Pancreas (tissue), 10 donors: ENCODE measurements around the gene TRIO. TPM values are rescaled to one million over a fixed set of nuclear protein-coding genes. Genes with fewer than 3 reads are reported as not detected.

ENCODE experiments used
- ATAC-seq, 4 donors: fragments of 200-7000 bp; cut with Tn5 transposase; one replicate each; pipeline versions ENCODE4 v1.8.0 to v1.9.1; 2020; ENCODE audit warnings: mild to moderate bottlenecking in 4 of 4, moderate library complexity in 4 of 4
- DNase-seq, 6 donors: peaks; one replicate each; pipeline ENCODE4 v3.0.0-alpha.2; 2020
- FAIRE-seq: peaks from 2 replicates; lab custom pipeline; 2012; peaks lifted over from hg19 to GRCh38; lab: Jason Lieb, UNC
- H3K27ac ChIP-seq, 4 donors: fragments of 200-600 bp; sonication (generic); 1 replicate in 3 of 4; 2 replicates in 1 of 4; pipeline versions ENCODE4 v1.5.0 to v1.8.0; 2020
- H3K27me3 ChIP-seq, 4 donors: fragments of 200-600 bp; one replicate each; pipeline ENCODE4 v1.8.0; 2021
- H3K36me3 ChIP-seq, 3 donors: fragments of 200-600 bp; sonication (generic) in 1 of 3; one replicate each; pipeline versions ENCODE4 v1.5.0 to v1.8.0; 2020 to 2021
- H3K4me1 ChIP-seq, 3 donors: fragments of 200-600 bp; one replicate each; pipeline ENCODE4 v1.8.0; 2021
- H3K4me3 ChIP-seq, 4 donors: fragments of 200-600 bp; sonication (generic) in 2 of 4; one replicate each; pipeline versions ENCODE4 v1.5.0 to v1.8.0; 2020 to 2021
- H3K9me3 ChIP-seq, 4 donors: fragments of 200-600 bp; one replicate each; pipeline ENCODE4 v1.8.0; 2021
- WGBS, 2 donors: extraction: QIAGEN DNeasy Blood & Tissue Kit; methylation state at CpG; one replicate each; pipeline ENCODE4 v1.1.7; 2013; 5-methylcytosine and 5-hydroxymethylcytosine counted together
- intact Hi-C, 3 donors: fragments of 100-400 bp; cut with DNase I; formaldehyde crosslinking; loops; one replicate each; pipeline versions ENCODE4 v1.11.1 to v1.14.2; 2022
- polyA plus RNA-seq, 2 donors: library from polyadenylated mRNA; stranded (reverse); fragments of 200-250 nt; gene quantifications; one replicate each; pipeline ENCODE4 v1.2.3, GENCODE V29; 2013
- total RNA-seq, 6 donors: library from RNA; stranded (reverse); fragmentation: NEBNext Ultra II Directional in 4 of 6; extraction: Animal tissue kit (Norgen Biotek cat#: 25700) in 4 of 6; gene quantifications; one replicate each; pipeline versions ENCODE4 v1.2.1 to v1.2.4, GENCODE V29; 2021 to 2023
- TF ChIP-seq, protein P1 (sequence below), 4 donors: fragments of 200-600 bp; sonication (generic) in 3 of 4; IDR thresholded peaks; one replicate each; pipeline versions ENCODE4 v1.5.0 to v1.8.0; 2021; ENCODE audit warnings: antibody characterized with exemption in 4 of 4
- donor health status: healthy with polysubstance abuse.
- donor health status: DM: no; HTN: no; CAD: no; lungs with moderate emphysema.
- donor health status: DM: no; HTN: no; CAD: no.
- donor health status: control.
- donor health status: control.
- donor health status: Bipolar disorder and iron deficiency.
- donor health status: DM: yes; HTN: yes; CAD: no.
- donor health status: DM: no; HTN: no; CAD: no.
- donor health status: DM: no; HTN: no; CAD: no.
- donor health status: DM: yes; HTN: yes; CAD: no.

The TRIO gene
- total and polyA plus RNA-seq, 8 donors: 27.3 to 82.5 (median 38.3) TPM

DNA sequence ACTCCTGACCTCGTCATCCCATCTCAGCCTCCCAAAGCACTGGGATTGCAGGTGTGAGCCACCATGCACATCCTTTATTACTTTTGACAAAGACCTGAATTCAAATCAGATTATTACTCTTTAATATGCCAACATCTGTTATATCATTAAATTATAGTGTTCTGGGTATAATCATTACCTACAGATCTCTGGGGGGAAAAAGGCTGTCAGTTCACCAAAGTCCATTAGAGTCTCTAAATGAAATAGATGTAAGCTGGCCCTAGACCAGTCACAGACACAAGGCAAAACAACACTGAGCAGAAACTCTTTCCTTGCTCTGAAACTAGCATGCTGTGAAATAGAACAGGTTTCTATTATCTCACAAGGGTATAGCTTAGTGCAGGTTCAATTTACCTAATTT, 21.6 kb upstream of the TRIO start:
- intact Hi-C loops: no loop called here
- TF ChIP-seq, protein P1, sequence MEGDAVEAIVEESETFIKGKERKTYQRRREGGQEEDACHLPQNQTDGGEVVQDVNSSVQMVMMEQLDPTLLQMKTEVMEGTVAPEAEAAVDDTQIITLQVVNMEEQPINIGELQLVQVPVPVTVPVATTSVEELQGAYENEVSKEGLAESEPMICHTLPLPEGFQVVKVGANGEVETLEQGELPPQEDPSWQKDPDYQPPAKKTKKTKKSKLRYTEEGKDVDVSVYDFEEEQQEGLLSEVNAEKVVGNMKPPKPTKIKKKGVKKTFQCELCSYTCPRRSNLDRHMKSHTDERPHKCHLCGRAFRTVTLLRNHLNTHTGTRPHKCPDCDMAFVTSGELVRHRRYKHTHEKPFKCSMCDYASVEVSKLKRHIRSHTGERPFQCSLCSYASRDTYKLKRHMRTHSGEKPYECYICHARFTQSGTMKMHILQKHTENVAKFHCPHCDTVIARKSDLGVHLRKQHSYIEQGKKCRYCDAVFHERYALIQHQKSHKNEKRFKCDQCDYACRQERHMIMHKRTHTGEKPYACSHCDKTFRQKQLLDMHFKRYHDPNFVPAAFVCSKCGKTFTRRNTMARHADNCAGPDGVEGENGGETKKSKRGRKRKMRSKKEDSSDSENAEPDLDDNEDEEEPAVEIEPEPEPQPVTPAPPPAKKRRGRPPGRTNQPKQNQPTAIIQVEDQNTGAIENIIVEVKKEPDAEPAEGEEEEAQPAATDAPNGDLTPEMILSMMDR (IDR thresholded peaks at IDR 0.05): no peak
- no peak for ATAC-seq
- no peak for DNase-seq
- 95% methylated on average over 1 of the region's 1 CpG for WGBS, 2 donors
- no peak for FAIRE-seq
- no peak overlapping the region for H3K4me3 ChIP-seq
- no peak overlapping the region for H3K27ac ChIP-seq
- no peaks in the 10 kb centered on the region for H3K27me3 ChIP-seq
- H3K36me3 ChIP-seq: no peaks in the 10 kb centered on the region
- no peaks in the 10 kb centered on the region for H3K4me1 ChIP-seq
- H3K9me3 ChIP-seq: no peaks in the 10 kb centered on the region

DNA sequence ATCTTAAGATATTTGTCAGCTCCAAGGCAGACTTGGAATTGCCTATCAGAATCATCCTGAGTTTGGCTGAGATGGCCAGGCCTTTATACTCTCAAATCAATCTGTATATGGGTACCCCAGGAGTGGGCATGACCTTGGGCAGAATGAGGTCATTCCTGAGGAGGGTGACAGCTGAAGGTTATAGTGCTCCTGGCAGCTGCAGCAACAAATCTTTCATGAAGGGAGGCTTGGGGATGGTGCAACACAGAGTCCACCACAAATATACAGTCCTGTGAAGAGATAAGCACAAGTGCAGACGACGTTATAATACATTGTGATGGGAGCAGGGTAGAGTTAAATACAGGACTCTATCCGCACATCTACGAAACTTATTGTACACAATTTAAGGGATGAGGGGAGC, 21.1 kb upstream of the TRIO start:
- Histone ChIP-seq H3K36me3 (no peaks in the 10 kb centered on the region), H3K9me3 (no peaks in the 10 kb centered on the region), H3K27me3 (no peaks in the 10 kb centered on the region), H3K4me3 (no peak overlapping the region), H3K27ac (no peak overlapping the region), H3K4me1 (no peaks in the 10 kb centered on the region)
- 81 to 84% methylated on average over 4 of the region's 4 CpGs for WGBS, 2 donors
- FAIRE-seq (no peak), ATAC-seq (no peak), DNase-seq (no peak)
- TF ChIP-seq, protein P1 (IDR thresholded peaks at IDR 0.05): no peak
- intact Hi-C loops: no loop called here

DNA sequence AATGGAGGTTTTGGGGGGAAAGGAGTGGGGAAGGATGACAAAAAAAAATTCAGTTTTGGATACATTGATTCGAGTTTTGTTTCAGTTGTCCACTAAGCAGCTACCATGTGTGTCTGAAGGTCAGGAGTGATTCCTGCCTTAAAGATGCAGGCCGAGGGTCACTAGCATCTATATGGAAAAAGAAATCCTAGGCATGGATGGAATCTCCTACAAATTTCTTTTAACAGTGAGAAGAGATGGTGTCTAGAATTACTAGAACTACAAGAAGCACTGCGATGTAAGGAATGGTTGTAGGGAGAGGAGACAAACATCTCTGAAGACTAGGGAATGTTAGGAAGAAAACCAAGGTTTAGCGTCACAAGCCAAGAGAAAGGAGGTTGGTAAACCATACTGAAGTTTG, 19.6 kb upstream of the TRIO start:
- WGBS, 2 donors: 80 to 86% methylated on average over 4 of the region's 4 CpGs
- TF ChIP-seq, protein P1 (IDR thresholded peaks at IDR 0.05): no peak
- H3K9me3 ChIP-seq: no peaks in the 10 kb centered on the region
- H3K36me3 ChIP-seq: no peaks in the 10 kb centered on the region
- H3K4me3 ChIP-seq: no peak overlapping the region
- no peak for DNase-seq
- H3K4me1 ChIP-seq: no peaks in the 10 kb centered on the region
- ATAC-seq: no peak
- no peak for FAIRE-seq
- H3K27me3 ChIP-seq: no peaks in the 10 kb centered on the region
- no peak overlapping the region for H3K27ac ChIP-seq
- intact Hi-C loops: no loop called here

DNA sequence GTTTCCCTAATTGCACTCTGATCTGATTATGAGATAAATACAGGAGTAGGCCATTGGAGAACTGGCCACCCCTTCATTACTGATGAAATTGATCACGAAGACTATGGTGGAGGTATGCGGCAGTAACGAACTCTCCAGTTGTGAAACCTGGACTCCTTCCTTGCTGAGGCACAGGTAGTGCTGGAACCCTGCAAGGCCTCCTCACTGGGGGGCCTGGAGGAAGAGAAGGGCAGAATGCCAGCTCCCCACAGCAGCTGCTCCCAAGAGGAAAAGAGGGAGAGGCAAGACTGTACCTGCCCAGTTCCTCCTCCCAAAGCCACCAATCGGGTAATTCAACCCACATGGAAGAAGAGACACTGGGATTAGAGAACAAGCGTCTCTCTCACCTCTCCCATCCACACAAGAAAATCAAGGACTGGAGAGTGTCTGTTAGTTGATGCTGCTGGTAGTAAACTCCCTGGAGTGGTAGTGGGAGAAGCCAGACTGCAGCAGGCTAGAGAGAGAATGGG, 19.1 kb upstream of the TRIO start:
- 93 to 94% methylated on average over 5 of the region's 5 CpGs for WGBS, 2 donors
- Histone ChIP-seq H3K27me3 (no peaks in the 10 kb centered on the region), H3K4me3 (no peak overlapping the region), H3K27ac (no peak overlapping the region), H3K9me3 (no peaks in the 10 kb centered on the region), H3K4me1 (no peaks in the 10 kb centered on the region), H3K36me3 (no peaks in the 10 kb centered on the region)
- TF ChIP-seq, protein P1 (IDR thresholded peaks at IDR 0.05): no peak
- DNase-seq: no peak
- no peak for ATAC-seq
- intact Hi-C loops: no loop called here
- FAIRE-seq: no peak

DNA sequence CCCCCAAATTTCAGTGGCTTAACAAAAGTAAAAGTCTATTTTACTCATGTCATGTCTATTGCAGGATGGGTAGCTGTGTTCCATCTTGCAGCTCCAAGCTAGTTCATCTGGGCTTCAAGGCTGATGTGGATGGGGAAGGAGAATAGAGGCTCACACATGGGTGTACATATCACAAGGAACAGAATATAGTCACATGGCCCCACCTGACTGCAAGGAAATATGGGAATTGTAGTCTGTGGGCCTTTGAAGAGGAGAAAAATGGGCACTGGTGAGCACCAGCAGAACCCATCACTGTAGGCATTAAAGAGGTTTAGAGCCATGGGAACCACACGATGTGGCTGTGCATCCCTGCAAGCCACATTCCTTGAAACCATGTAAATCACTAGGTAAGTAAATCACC, 17.9 kb upstream of the TRIO start:
- intact Hi-C loops: no loop called here
- FAIRE-seq (no peak), ATAC-seq (no peak), DNase-seq (no peak)
- Histone ChIP-seq H3K27ac (no peak overlapping the region), H3K4me3 (no peak overlapping the region), H3K27me3 (no peaks in the 10 kb centered on the region), H3K9me3 (no peaks in the 10 kb centered on the region), H3K4me1 (no peaks in the 10 kb centered on the region), H3K36me3 (no peaks in the 10 kb centered on the region)
- WGBS, 2 donors: 44 to 74% methylated on average over 1 of the region's 1 CpG
- TF ChIP-seq, protein P1 (IDR thresholded peaks at IDR 0.05): no peak
